SU-DHL-6 (cell line): ENCODE data around the gene NSG1.

ENCODE experiments used
- H2AFZ ChIP-seq: fragments of 200-600 bp; sonication (generic); 2 replicates; pipeline ENCODE4 v1.6.1; 2014; ENCODE audit warnings: low read depth, mild to moderate bottlenecking, moderate library complexity, mixed read lengths, antibody characterized with exemption, low read length; ENCODE audit not compliant: severe bottlenecking
- H3F3A ChIP-seq: fragments of 200-600 bp; shearing (Covaris generic); 2 replicates; pipeline ENCODE4 v1.6.0; 2016; ENCODE audit warnings: antibody characterized with exemption, mild to moderate bottlenecking; ENCODE audit not compliant: insufficient read depth
- H3K27ac ChIP-seq: fragments of 200-600 bp; sonication (generic); 2 replicates; pipeline ENCODE4 v1.5.1; 2016; ENCODE audit warnings: low read depth, mild to moderate bottlenecking, low read length, moderate library complexity, mixed read lengths
- H3K27me3 ChIP-seq: fragments of 200-600 bp; sonication (generic), shearing (Covaris generic); 2 replicates; pipeline ENCODE4 v1.6.0; 2014; ENCODE audit warnings: mild to moderate bottlenecking, low read length
- H3K36me3 ChIP-seq: fragments of 200-600 bp; sonication (generic); 2 replicates; pipeline ENCODE4 v1.6.1; 2014; ENCODE audit warnings: mild to moderate bottlenecking, low read length, mixed read lengths
- H3K4me2 ChIP-seq: fragments of 300-600, 200-600 bp; shearing (Covaris generic), sonication (generic); 2 replicates; pipeline ENCODE4 v1.6.0; 2014; ENCODE audit warnings: low read length, low read depth, mild to moderate bottlenecking; ENCODE audit not compliant: poor library complexity, severe bottlenecking
- H3K4me3 ChIP-seq: fragments of 200-600 bp; sonication (generic); 2 replicates; pipeline ENCODE4 v1.5.1; 2014; ENCODE audit warnings: antibody characterized with exemption, low read length, mild to moderate bottlenecking, mixed read lengths; ENCODE audit not compliant: insufficient read depth, poor library complexity, severe bottlenecking
- H3K79me2 ChIP-seq: fragments of 200-600 bp; sonication (generic); 2 replicates; pipeline ENCODE4 v1.6.1; 2014; ENCODE audit warnings: mild to moderate bottlenecking, low read length, moderate library complexity; ENCODE audit not compliant: insufficient read depth
- H3K9ac ChIP-seq: fragments of 200-600 bp; sonication (generic); 2 replicates; pipeline ENCODE4 v1.7.0; 2014; ENCODE audit warnings: mild to moderate bottlenecking, low read length
- H3K9me2 ChIP-seq: fragments of 200-600 bp; sonication (generic); replicated peaks from 2 replicates; pipeline ENCODE4 v1.6.1; 2014; ENCODE audit warnings: low read length; ENCODE audit not compliant: insufficient read depth
- H3K9me3 ChIP-seq: fragments of 200-600 bp; sonication (generic); 2 replicates; pipeline ENCODE4 v1.6.1; 2014; ENCODE audit warnings: low read length, mixed read lengths; ENCODE audit not compliant: insufficient read depth
- H4K20me1 ChIP-seq: fragments of 200-600 bp; sonication (generic); 2 replicates; pipeline ENCODE4 v1.6.1; 2014; ENCODE audit warnings: low read depth, mild to moderate bottlenecking, antibody characterized with exemption, low read length, moderate library complexity, mixed read lengths
- EZH2phosphoT487 ChIP-seq: fragments of 200-600 bp; sonication (generic), shearing (Covaris generic); conservative IDR thresholded peaks from 2 replicates; pipeline ENCODE4 v1.6.1; 2018; ENCODE audit warnings: mild to moderate bottlenecking, antibody characterized with exemption, low read length, moderate library complexity, mixed read lengths
- TF ChIP-seq, protein P1 (sequence below): fragments of 200-600 bp; sonication (generic); IDR thresholded peaks from one replicate; pipeline ENCODE4 v1.5.1; 2017; ENCODE audit warnings: antibody characterized with exemption, mild to moderate bottlenecking, low read length, moderate library complexity; ENCODE audit not compliant: insufficient read depth, poor library complexity, severe bottlenecking

NSG1 gene

DNA sequence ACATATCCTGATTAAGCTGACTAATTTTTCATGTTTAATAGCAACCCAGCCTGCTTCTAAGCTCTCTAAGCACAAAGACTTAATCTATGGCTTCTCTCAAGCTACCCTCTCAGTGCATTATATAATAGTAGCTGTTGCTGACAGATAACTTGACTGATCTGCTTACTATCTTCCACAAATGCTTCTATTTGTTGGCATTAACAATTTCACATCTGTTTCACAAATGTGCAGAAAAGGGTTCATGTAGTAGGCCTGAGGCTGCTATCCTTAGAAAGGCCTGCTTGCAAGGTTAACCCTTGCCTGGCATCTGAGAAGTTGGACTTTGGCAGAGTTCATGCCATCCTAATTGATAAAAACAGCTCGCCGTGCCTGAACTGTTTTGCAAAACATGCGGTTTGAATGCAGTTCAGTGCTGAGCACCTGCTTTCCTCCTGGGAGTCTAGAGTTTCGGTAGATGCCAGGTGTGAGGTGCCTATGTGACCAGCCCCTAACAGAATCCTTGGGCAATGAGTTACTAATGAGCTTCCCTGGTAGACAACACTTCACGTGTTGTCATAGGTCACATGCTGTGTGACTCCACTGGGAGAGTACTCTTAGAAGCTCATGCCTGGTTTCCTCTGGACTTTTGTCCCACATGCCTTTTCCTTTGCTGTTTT, 68.4 kb downstream of the NSG1 start:
- Histone ChIP-seq H3K4me3 (no peak overlapping the region), H3K27me3 (no peaks in the 10 kb centered on the region), H3K27ac (peak overlapping the region; percentile 11; the same call in 1 of the 2 replicates), H3K9me2 (no peaks in the 10 kb centered on the region), H3K9ac (no peak overlapping the region), H4K20me1 (no peaks in the 10 kb centered on the region), H3K36me3 (no peaks in the 10 kb centered on the region), H3K9me3 (no peaks in the 10 kb centered on the region), H3K4me2 (peak overlapping the region; percentile 6), H2AFZ (no peak overlapping the region), H3F3A (no peaks in the 10 kb centered on the region), H3K79me2 (no peaks in the 10 kb centered on the region)
- TF ChIP-seq, protein P1, sequence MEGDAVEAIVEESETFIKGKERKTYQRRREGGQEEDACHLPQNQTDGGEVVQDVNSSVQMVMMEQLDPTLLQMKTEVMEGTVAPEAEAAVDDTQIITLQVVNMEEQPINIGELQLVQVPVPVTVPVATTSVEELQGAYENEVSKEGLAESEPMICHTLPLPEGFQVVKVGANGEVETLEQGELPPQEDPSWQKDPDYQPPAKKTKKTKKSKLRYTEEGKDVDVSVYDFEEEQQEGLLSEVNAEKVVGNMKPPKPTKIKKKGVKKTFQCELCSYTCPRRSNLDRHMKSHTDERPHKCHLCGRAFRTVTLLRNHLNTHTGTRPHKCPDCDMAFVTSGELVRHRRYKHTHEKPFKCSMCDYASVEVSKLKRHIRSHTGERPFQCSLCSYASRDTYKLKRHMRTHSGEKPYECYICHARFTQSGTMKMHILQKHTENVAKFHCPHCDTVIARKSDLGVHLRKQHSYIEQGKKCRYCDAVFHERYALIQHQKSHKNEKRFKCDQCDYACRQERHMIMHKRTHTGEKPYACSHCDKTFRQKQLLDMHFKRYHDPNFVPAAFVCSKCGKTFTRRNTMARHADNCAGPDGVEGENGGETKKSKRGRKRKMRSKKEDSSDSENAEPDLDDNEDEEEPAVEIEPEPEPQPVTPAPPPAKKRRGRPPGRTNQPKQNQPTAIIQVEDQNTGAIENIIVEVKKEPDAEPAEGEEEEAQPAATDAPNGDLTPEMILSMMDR = no peak
- no peak for TF ChIP-seq EZH2phosphoT487

DNA sequence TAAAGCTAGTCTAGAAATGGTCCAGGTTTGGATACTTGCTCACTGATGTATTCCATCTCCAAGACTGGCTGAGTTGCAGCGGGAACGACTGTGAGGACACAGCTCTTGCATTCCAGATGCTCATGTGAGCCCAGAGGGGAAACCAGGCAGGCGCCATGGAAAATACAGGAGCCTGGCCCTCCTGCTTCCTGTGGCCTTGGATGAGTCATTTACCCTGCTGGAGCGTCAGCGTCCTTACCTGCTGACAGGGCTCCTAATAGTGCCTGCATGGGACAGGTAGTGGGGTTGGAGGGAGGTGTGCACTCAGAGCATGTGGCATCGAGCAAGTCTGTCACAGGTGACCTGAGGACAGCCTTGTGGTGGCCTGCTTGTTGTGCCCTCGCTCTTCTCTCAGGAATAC, 69.4 kb downstream of the NSG1 start:
- Histone ChIP-seq H3K36me3 (no peaks in the 10 kb centered on the region), H3K79me2 (no peaks in the 10 kb centered on the region), H3K9me3 (no peaks in the 10 kb centered on the region), H3K9me2 (no peaks in the 10 kb centered on the region), H3K4me2 (no peak overlapping the region), H3K27ac (no peak overlapping the region), H3K4me3 (no peak overlapping the region), H4K20me1 (no peaks in the 10 kb centered on the region), H3F3A (no peaks in the 10 kb centered on the region), H2AFZ (no peak overlapping the region), H3K27me3 (no peaks in the 10 kb centered on the region), H3K9ac (no peak overlapping the region)
- no peak for TF ChIP-seq EZH2phosphoT487
- TF ChIP-seq, protein P1 = no peak

DNA sequence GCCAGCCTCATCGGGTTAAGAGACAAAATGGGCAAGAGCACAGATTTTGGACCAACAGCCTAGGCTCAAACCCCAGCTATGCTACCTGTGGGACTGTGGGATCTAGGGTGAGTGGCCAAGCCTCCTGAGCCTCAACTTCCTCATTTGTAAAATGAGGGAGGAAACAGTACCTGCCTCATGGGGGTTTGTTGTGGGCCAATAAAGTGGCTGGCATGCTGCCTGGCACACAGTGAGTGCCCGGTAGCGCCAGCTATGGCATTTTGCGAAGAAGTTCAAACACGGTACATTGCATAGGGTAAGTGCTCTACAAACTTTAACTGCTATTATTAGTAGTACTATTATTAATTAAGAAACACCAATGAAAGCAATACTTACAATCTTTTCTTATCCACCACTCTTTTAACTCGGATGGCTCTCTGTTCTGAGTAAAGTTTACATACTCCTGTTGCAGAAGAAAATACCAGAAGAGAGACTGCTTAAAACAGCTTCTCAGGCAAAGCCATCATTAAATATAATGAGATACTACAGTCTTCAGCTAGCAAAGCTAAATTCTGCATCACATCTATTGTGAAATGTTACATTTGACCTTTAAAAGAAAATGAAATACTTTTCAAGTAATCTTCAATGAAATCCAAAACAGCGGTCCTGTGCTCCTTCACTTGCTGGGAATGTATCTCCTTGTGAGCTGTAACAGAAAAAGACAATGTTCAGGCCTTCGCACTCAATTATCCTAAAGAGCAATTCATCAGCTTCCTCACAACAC, 70.1 kb downstream of the NSG1 start:
- no peaks in the 10 kb centered on the region for H3K9me2 ChIP-seq
- H3K27ac ChIP-seq = no peak overlapping the region
- H3K9ac ChIP-seq = no peak overlapping the region

More for the DNA sequence above, 70.1 kb downstream of the NSG1 start:
- H3K27me3 ChIP-seq = no peaks in the 10 kb centered on the region
- no peak overlapping the region for H3K4me2 ChIP-seq
- no peaks in the 10 kb centered on the region for H3K9me3 ChIP-seq
- TF ChIP-seq, protein P1 = no peak
- TF ChIP-seq EZH2phosphoT487 = no peak
- no peaks in the 10 kb centered on the region for H3K36me3 ChIP-seq
- no peaks in the 10 kb centered on the region for H3F3A ChIP-seq
- H3K79me2 ChIP-seq = no peaks in the 10 kb centered on the region
- no peak overlapping the region for H2AFZ ChIP-seq
- no peaks in the 10 kb centered on the region for H4K20me1 ChIP-seq
- no peak overlapping the region for H3K4me3 ChIP-seq
